GM23338 (cell line): ENCODE data around the gene LPP.

ENCODE experiments used
- CREB1 ChIP-seq: fragments of 250-450 bp; sonication (Bioruptor Pico); IDR thresholded peaks from 2 replicates; pipeline ENCODE4 v1.5.0; 2020; ENCODE audit warnings: low read depth, mild to moderate bottlenecking, moderate library complexity
- ETS1 ChIP-seq: IDR thresholded peaks from 2 replicates; pipeline ENCODE4 v1.6.1; 2016; ENCODE audit warnings: antibody characterized with exemption
- EZH2 ChIP-seq: fragments of 200-600 bp; sonication (generic); IDR thresholded peaks from one replicate; pipeline ENCODE4 v1.8.0; 2017; ENCODE audit warnings: antibody characterized with exemption, mild to moderate bottlenecking, low read depth; ENCODE audit not compliant: unreplicated experiment
- EZH2phosphoT487 ChIP-seq: fragments of 200-600 bp; sonication (generic); IDR thresholded peaks from one replicate; pipeline ENCODE4 v1.8.1; 2018; ENCODE audit warnings: antibody characterized with exemption; ENCODE audit not compliant: unreplicated experiment
- JUNB ChIP-seq: IDR thresholded peaks from one replicate; pipeline ENCODE4 v1.6.1; 2016; ENCODE audit warnings: antibody characterized with exemption; ENCODE audit not compliant: unreplicated experiment
- NANOG ChIP-seq: IDR thresholded peaks from 2 replicates; pipeline ENCODE4 v1.6.1; 2016; ENCODE audit warnings: antibody characterized with exemption, borderline replicate concordance
- POLR2AphosphoS5 ChIP-seq: IDR thresholded peaks from 2 replicates; pipeline ENCODE4 v1.6.1; 2016; ENCODE audit warnings: antibody characterized with exemption, low read depth
- REST ChIP-seq: IDR thresholded peaks from one replicate; pipeline ENCODE4 v1.6.1; 2018; ENCODE audit warnings: antibody characterized with exemption; ENCODE audit not compliant: unreplicated experiment
- STAT1 ChIP-seq: IDR thresholded peaks from one replicate; pipeline ENCODE4 v1.6.1; 2016; ENCODE audit warnings: antibody characterized with exemption; ENCODE audit not compliant: unreplicated experiment
- ZNF114 ChIP-seq: fragments of 250-450 bp; sonication (Bioruptor Pico); IDR thresholded peaks from 2 replicates; pipeline ENCODE4 v1.5.0; 2020; ENCODE audit warnings: mild to moderate bottlenecking, moderate library complexity
- ZNF331 ChIP-seq: fragments of 250-450 bp; sonication (Bioruptor Pico); IDR thresholded peaks from 2 replicates; pipeline ENCODE4 v1.5.0; 2020; ENCODE audit warnings: low read depth, mild to moderate bottlenecking, moderate library complexity
- TF ChIP-seq, protein P1 (sequence below), 2 experiments: fragments of 200-600 bp in 1 of 2; sonication (generic) in 1 of 2; conservative IDR thresholded peaks; 2 replicates each; pipeline versions ENCODE4 v1.5.1 to v1.6.1; 2016 to 2017; ENCODE audit warnings: antibody characterized with exemption in 2 of 2, low read depth in 2 of 2, mild to moderate bottlenecking in 2 of 2, moderate library complexity in 1 of 2
- TF ChIP-seq, protein P2 (sequence below): fragments of 250-450 bp; sonication (Bioruptor Pico); IDR thresholded peaks from 2 replicates; pipeline ENCODE4 v1.5.0; 2020; ENCODE audit warnings: mild to moderate bottlenecking, moderate library complexity

GRCh38 chr3:188583341-188584161, 429.6 kb downstream of the LPP start:
- TF ChIP-seq EZH2 (no peak), EZH2phosphoT487 (no peak), ZNF331 (CRISPR knock-in tag) (no peak), ZNF114 (CRISPR knock-in tag) (no peak), ETS1 (no peak), REST (no peak), POLR2AphosphoS5 (no peak), CREB1 (CRISPR knock-in tag) (no peak), JUNB (no peak), NANOG (no peak), STAT1 (no peak)
- TF ChIP-seq, protein P1, sequence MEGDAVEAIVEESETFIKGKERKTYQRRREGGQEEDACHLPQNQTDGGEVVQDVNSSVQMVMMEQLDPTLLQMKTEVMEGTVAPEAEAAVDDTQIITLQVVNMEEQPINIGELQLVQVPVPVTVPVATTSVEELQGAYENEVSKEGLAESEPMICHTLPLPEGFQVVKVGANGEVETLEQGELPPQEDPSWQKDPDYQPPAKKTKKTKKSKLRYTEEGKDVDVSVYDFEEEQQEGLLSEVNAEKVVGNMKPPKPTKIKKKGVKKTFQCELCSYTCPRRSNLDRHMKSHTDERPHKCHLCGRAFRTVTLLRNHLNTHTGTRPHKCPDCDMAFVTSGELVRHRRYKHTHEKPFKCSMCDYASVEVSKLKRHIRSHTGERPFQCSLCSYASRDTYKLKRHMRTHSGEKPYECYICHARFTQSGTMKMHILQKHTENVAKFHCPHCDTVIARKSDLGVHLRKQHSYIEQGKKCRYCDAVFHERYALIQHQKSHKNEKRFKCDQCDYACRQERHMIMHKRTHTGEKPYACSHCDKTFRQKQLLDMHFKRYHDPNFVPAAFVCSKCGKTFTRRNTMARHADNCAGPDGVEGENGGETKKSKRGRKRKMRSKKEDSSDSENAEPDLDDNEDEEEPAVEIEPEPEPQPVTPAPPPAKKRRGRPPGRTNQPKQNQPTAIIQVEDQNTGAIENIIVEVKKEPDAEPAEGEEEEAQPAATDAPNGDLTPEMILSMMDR (conservative IDR thresholded peaks at IDR 0.05; ENCODE audit: low read depth in 2 of 2): no peak
- TF ChIP-seq, protein P2, sequence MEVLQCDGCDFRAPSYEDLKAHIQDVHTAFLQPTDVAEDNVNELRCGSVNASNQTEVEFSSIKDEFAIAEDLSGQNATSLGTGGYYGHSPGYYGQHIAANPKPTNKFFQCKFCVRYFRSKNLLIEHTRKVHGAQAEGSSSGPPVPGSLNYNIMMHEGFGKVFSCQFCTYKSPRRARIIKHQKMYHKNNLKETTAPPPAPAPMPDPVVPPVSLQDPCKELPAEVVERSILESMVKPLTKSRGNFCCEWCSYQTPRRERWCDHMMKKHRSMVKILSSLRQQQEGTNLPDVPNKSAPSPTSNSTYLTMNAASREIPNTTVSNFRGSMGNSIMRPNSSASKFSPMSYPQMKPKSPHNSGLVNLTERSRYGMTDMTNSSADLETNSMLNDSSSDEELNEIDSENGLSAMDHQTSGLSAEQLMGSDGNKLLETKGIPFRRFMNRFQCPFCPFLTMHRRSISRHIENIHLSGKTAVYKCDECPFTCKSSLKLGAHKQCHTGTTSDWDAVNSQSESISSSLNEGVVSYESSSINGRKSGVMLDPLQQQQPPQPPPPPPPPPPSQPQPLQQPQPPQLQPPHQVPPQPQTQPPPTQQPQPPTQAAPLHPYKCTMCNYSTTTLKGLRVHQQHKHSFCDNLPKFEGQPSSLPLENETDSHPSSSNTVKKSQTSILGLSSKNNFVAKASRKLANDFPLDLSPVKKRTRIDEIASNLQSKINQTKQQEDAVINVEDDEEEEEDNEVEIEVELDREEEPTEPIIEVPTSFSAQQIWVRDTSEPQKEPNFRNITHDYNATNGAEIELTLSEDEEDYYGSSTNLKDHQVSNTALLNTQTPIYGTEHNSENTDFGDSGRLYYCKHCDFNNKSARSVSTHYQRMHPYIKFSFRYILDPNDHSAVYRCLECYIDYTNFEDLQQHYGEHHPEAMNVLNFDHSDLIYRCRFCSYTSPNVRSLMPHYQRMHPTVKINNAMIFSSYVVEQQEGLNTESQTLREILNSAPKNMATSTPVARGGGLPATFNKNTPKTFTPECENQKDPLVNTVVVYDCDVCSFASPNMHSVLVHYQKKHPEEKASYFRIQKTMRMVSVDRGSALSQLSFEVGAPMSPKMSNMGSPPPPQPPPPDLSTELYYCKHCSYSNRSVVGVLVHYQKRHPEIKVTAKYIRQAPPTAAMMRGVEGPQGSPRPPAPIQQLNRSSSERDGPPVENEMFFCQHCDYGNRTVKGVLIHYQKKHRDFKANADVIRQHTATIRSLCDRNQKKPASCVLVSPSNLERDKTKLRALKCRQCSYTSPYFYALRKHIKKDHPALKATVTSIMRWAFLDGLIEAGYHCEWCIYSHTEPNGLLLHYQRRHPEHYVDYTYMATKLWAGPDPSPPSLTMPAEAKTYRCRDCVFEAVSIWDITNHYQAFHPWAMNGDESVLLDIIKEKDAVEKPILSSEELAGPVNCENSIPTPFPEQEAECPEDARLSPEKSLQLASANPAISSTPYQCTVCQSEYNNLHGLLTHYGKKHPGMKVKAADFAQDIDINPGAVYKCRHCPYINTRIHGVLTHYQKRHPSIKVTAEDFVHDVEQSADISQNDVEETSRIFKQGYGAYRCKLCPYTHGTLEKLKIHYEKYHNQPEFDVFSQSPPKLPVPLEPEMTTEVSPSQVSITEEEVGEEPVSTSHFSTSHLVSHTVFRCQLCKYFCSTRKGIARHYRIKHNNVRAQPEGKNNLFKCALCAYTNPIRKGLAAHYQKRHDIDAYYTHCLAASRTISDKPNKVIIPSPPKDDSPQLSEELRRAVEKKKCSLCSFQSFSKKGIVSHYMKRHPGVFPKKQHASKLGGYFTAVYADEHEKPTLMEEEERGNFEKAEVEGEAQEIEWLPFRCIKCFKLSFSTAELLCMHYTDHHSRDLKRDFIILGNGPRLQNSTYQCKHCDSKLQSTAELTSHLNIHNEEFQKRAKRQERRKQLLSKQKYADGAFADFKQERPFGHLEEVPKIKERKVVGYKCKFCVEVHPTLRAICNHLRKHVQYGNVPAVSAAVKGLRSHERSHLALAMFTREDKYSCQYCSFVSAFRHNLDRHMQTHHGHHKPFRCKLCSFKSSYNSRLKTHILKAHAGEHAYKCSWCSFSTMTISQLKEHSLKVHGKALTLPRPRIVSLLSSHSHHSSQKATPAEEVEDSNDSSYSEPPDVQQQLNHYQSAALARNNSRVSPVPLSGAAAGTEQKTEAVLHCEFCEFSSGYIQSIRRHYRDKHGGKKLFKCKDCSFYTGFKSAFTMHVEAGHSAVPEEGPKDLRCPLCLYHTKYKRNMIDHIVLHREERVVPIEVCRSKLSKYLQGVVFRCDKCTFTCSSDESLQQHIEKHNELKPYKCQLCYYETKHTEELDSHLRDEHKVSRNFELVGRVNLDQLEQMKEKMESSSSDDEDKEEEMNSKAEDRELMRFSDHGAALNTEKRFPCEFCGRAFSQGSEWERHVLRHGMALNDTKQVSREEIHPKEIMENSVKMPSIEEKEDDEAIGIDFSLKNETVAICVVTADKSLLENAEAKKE (CRISPR knock-in tag): no peak
